Measurements from ENCODE around the gene RNF187. TPM values are rescaled to one million over a fixed set of nuclear protein-coding genes. Genes with fewer than 3 reads are reported as not detected.

The RNF187 gene
- total RNA-seq, 1 experiment from 2014 or later = 141 TPM

- ChIA-PET CTCF (interaction anchor here (0.7 to 1.7 kb wide), 3 partner anchors 9 to 367 kb away, joined by 3 to 4 read pairs (median 3); no protein-coding TSS in a partner anchor), POLR2A (no interaction called here)
- peaks cover 51% of the 10 kb centered on the region for H3K27me3 Mint-ChIP-seq (ENCODE audit: low read depth)
- TF ChIP-seq CTCF (IDR thresholded peaks at IDR 0.05) (no peak), GRHL2 (CRISPR knock-in tag; IDR thresholded peaks at IDR 0.05; ENCODE audit: insufficient replicate concordance, severe bottlenecking) (no peak), HMGA2 (CRISPR knock-in tag; IDR thresholded peaks at IDR 0.05) (no peak), MLX (CRISPR knock-in tag; IDR thresholded peaks at IDR 0.05) (no peak), ZNF219 (CRISPR knock-in tag; IDR thresholded peaks at IDR 0.05; ENCODE audit: borderline replicate concordance) (no peak), ZNF263 (CRISPR knock-in tag; IDR thresholded peaks at IDR 0.05; ENCODE audit: low read depth) (no peak), FOXJ3 (CRISPR knock-in tag; IDR thresholded peaks at IDR 0.05; ENCODE audit: borderline replicate concordance) (no peak), E2F4 (CRISPR knock-in tag; IDR thresholded peaks at IDR 0.05; ENCODE audit: borderline replicate concordance, low read depth) (no peak), OVOL2 (CRISPR knock-in tag; IDR thresholded peaks at IDR 0.05; ENCODE audit: borderline replicate concordance) (no peak), CBFB (CRISPR knock-in tag; IDR thresholded peaks at IDR 0.05; ENCODE audit: low read depth) (no peak), AFF4 (CRISPR knock-in tag; IDR thresholded peaks at IDR 0.05; ENCODE audit: borderline replicate concordance) (no peak), ZNF317 (CRISPR knock-in tag; IDR thresholded peaks at IDR 0.05; ENCODE audit: borderline replicate concordance, low read depth) (no peak), ATF3 (CRISPR knock-in tag; conservative IDR thresholded peaks at IDR 0.05) (no peak), TEAD4 (CRISPR knock-in tag; IDR thresholded peaks at IDR 0.05) (no peak), GABPB1 (CRISPR knock-in tag; IDR thresholded peaks at IDR 0.05) (no peak)
- DNase-seq (ENCODE audit: low spot score) (no peak), ATAC-seq (no peak)
- H3K9me3 Mint-ChIP-seq = no peaks in the 10 kb centered on the region
- H3K27ac Mint-ChIP-seq = no peak overlapping the region
- peaks cover 14% of the 10 kb centered on the region for H3K4me1 Mint-ChIP-seq
- H3K4me3 Mint-ChIP-seq = no peak overlapping the region
- H3K36me3 Mint-ChIP-seq = peaks cover 21% of the 10 kb centered on the region
These were observed 10.6 kb downstream of the RNF187 start for GRCh38 chr1:228497817-228498216.

- ChIA-PET CTCF (interaction anchor here (0.5 to 2.6 kb wide), 10 partner anchors 13 to 958 kb away, joined by 3 to 12 read pairs (median 4); no protein-coding TSS in a partner anchor), POLR2A (interaction anchor here (0.8 kb wide), 1 partner anchor 20 kb away, joined by 3 read pairs; no protein-coding TSS in a partner anchor)
- Mint-ChIP-seq H3K27ac (no peak overlapping the region), H3K4me3 (no peak overlapping the region), H3K27me3 (ENCODE audit: low read depth) (peaks cover 70% of the 10 kb centered on the region), H3K9me3 (peaks cover 4% of the 10 kb centered on the region), H3K4me1 (peaks cover 14% of the 10 kb centered on the region), H3K36me3 (peaks cover 6% of the 10 kb centered on the region; the same call in 1 of the 2 replicates)
- DNase-seq (ENCODE audit: low spot score) (no peak), ATAC-seq (no peak)
- no peak for TF ChIP-seq ERG (CRISPR knock-in tag; IDR thresholded peaks at IDR 0.05)
- TF ChIP-seq ZNF219 (CRISPR knock-in tag; IDR thresholded peaks at IDR 0.05; ENCODE audit: borderline replicate concordance) = no peak
- TF ChIP-seq PRRX2 (CRISPR knock-in tag; IDR thresholded peaks at IDR 0.05) = no peak
- TF ChIP-seq CREM (CRISPR knock-in tag; IDR thresholded peaks at IDR 0.05) = no peak
These were observed 13.1 kb downstream of the RNF187 start for GRCh38 chr1:228500143-228500734.

Measured in WTC11 (cell line).